GM19328 (cell line): Measurements from ENCODE around the gene VKORC1.
A peak's percentile ranks its signal among the peaks of the same experiment; 100 is the strongest.
"Not testable (repeated sequence)": the region's sequence is repeated elsewhere in the genome, so short reads cannot be mapped to it uniquely, and the experiment has no call there.

ENCODE experiments used
- ATAC-seq: cut with Tn5 transposase; IDR thresholded peaks from one replicate; pipeline ENCODE4 v1.9.1; 2021; ENCODE audit warnings: mild to moderate bottlenecking, moderate library complexity; ENCODE audit not compliant: unreplicated experiment

The VKORC1 gene

GRCh38 chr16:31094424-31095120 lies at the start of gene VKORC1:
Gene VKORC1 (minus strand): TSS chr16:31094797. CDS start chr16:31094729, 68 bp downstream.
- ATAC-seq = peak; percentile 61

- ATAC-seq = no peak
Measured at GRCh38 chr16:31143694-31144148, 49.1 kb upstream of the VKORC1 start.

GRCh38 chr16:31143011-31143693 lies 48.6 kb upstream of the VKORC1 start:
- ATAC-seq = no peak

GRCh38 chr16:31142109-31143010 lies 47.8 kb upstream of the VKORC1 start:
- peak; percentile 84 for ATAC-seq

- ATAC-seq = no peak
Measured at GRCh38 chr16:31141489-31142108, 47.0 kb upstream of the VKORC1 start.

- not testable (repeated sequence) for ATAC-seq
Measured at GRCh38 chr16:31141071-31141469, 46.5 kb upstream of the VKORC1 start.

GRCh38 chr16:31138621-31139578 lies 44.3 kb upstream of the VKORC1 start:
- ATAC-seq = no peak

- ATAC-seq = not testable (repeated sequence)
Measured at GRCh38 chr16:31136822-31137499, 42.4 kb upstream of the VKORC1 start.

GRCh38 chr16:31136287-31136662 lies 41.7 kb upstream of the VKORC1 start:
- ATAC-seq = no peak

GRCh38 chr16:31135535-31136286 lies 41.1 kb upstream of the VKORC1 start, which contains the start of gene PRSS8:
Gene PRSS8 (minus strand): TSS chr16:31135727. CDS start chr16:31135498, 229 bp downstream.
- ATAC-seq = no peak

- ATAC-seq = no peak
Measured at GRCh38 chr16:31134625-31135534, 40.3 kb upstream of the VKORC1 start.

- ATAC-seq = no peak
Measured at GRCh38 chr16:31134091-31134571, 39.5 kb upstream of the VKORC1 start.

- no peak for ATAC-seq
Measured at GRCh38 chr16:31133046-31133501, 38.5 kb upstream of the VKORC1 start.

- ATAC-seq = no peak
Measured at GRCh38 chr16:31132303-31132979, 37.8 kb upstream of the VKORC1 start.

- ATAC-seq = no peak
Measured at GRCh38 chr16:31131841-31132271, 37.3 kb upstream of the VKORC1 start.

- no peak for ATAC-seq
Measured at GRCh38 chr16:31131416-31131815, 36.8 kb upstream of the VKORC1 start.
